MM.1S (cell line): ENCODE measurements around the gene ARL2BP.

Experiments
- CTCF ChIP-seq: fragments of 300-600 bp; sonication (generic); IDR thresholded peaks from 2 replicates; pipeline ENCODE4 v1.5.1; 2016; ENCODE audit warnings: antibody characterized with exemption, low read length, mixed read lengths
- EZH2 ChIP-seq: fragments of 300-600 bp; sonication (generic); optimal IDR thresholded peaks from 2 replicates; pipeline ENCODE3; 2017; ENCODE audit warnings: low read depth, mild to moderate bottlenecking, antibody characterized with exemption, low read length, mixed read lengths

- no peak for TF ChIP-seq CTCF
- no peak for TF ChIP-seq EZH2
Observed at GRCh38 chr16:57203451-57203850, 41.6 kb upstream of the ARL2BP start.
